Prostate gland (tissue), 1 donor: ENCODE measurements around the gene CD48.

Source experiments
- POLR2A ChIP-seq: fragments of 450-650 bp; IDR thresholded peaks from one replicate; pipeline ENCODE4 v1.6.1; 2016; ENCODE audit warnings: antibody characterized with exemption, mild to moderate bottlenecking
- POLR2AphosphoS5 ChIP-seq: sonication (generic); formaldehyde crosslinking; IDR thresholded peaks from one replicate; pipeline ENCODE4 v1.6.1; 2017; ENCODE audit warnings: antibody characterized with exemption

DNA sequence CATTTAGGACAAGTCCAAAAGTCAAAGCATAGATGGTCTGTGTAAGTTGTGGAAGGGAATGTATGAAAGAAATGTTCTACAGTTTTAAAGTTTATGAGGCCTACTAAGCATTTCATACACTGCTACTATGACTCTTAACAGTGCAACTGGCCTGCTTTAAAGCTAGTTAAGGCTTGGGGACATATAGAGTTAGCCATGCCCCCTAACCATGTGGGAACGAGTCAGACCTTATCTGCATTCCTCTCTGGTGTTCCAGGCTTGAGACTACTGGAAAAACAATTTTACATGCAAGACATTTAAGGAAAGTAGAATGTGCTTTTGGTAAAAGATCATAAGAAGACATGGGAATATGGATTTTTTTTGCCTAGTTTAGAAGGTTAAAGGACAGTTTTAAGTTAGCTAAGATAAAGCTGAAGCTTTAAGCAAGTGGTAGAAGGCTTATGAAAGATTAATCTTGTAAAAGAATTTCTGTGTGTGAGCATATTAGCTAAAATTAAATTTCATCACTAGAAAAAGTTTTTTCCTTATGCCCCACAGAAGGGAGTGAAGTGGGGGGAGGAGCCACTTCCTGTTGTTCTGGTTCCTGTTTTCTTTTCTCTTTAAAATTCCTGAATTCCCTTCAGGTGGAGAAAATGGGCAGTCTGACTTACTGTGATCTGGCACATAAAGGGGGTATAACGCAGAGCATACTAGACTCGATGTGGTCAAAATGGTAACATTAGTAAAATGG lies 8.9 kb upstream of the CD48 start:
- TF ChIP-seq POLR2AphosphoS5 (no peak), POLR2A (no peak)
